NCI-H187 treated with DMSO at 0.1 percent for 48 hours (cell line): Measurements from ENCODE around the gene SIX2.

ENCODE experiments used
- DNase-seq: peaks from one replicate; lab custom pipeline; 2025; lab: John Stamatoyannopoulos, UW

The SIX2 gene

GRCh38 chr2:45018023-45018422 is 8.8 kb upstream of the SIX2 start:
- no peak for DNase-seq

DNA sequence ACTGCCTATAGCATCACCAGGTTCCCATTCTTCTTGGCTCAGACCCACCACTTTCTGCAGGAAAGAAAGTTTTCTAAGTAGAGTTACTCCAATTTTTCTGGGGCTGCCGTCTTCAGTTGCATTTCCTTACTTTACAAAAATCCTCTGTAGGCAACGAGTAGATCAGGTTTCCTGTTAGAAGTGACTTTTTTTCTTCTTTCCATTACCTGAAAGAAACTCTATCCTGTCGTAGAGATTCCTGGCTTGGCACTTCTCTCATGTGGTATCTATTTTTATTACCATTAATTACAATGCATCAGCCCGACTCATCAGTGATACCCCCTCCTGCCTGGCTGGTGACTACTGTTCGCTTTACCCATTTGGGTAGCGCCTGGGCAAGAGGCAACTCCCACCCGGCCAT is 5.6 kb upstream of the SIX2 start:
- no peak for DNase-seq

- DNase-seq: no peak
Measured at GRCh38 chr2:45014016-45014702, 4.9 kb upstream of the SIX2 start.

- DNase-seq: no peak
Measured at GRCh38 chr2:45013229-45014015, 4.2 kb upstream of the SIX2 start.

- no peak for DNase-seq
Measured at GRCh38 chr2:45012733-45013132, 3.5 kb upstream of the SIX2 start.

- DNase-seq: no peak
Measured at GRCh38 chr2:45011621-45012602, 2.7 kb upstream of the SIX2 start.

DNA sequence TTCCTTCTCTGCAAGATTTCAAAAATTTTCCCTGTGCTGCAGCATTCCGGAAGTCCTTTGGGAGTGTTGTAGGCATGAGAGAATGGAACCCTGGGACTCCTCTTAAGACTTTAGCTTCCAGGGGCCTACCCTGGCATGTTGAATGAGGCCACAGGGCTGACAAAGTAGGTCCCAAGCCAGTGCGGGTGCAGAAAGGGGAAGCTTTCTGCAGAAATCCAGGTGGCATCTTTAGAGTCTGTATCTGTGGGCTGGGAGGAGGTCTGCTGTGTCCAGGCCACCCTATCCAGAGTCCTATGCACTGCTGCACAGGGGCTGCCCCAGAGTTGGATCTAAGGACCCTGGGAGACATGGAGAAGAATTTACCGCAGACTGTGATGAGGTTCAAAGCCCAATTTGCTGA is 1.9 kb upstream of the SIX2 start:
- DNase-seq: no peak

DNA sequence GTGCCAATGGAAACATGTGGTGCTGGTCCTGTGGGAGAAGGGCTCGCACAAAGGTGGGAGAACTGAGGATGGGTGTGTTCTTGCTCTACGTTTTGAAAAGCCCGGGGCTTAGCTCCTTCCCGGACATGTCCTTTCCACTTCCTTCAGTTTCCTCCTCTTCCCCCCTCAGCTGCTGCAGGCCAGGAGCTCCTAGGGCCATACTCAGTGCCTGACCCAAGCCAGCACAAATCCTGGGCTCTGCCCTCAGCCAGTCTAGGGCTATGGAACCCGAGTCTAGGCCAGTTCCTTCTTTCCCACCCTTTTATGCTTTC is 1.4 kb upstream of the SIX2 start:
- DNase-seq: no peak

- no peak for DNase-seq
Measured at GRCh38 chr2:45009928-45010701, 863 bp upstream of the SIX2 start.

DNA sequence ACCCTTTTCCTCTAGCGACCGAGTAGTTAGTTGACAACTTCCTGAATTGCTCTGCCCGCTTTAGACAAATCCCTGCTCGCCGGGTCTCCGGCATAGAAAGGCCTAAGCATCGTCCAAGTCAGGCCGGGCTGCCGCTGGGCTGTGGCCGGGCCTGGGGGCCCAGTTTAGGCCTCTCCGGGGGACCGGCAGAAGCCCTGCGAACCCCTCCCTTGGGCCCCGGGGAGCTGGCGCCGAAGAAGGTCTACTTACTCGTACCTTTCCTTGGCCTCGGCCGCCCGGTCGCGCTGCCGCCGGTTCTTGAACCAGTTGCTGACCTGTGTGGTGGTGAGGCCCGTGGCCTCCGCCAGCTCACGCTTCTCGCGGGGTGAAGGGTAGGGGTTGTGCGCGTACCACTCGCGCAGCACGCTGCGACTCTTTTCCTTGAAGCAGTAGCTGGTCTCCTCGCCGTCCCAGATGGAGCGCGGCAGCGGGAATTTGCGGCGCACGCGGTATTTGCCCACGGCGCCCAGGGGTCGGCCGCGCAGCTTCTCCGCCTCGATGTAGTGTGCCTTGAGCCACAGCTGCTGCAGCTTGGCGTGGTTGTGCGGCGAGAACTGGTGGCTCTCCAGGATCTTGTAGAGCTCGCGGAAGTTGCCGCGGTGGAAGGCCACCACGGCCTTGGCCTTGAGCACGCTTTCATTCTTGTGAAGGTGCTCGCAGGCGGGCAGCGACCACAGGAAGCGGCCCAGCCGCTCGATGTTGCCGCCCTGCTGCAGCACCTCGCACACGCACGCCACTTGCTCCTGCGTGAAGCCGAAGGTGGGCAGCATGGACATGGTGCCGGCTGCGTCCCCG is 739 bp downstream of the SIX2 start:
- DNase-seq: no peak

DNA sequence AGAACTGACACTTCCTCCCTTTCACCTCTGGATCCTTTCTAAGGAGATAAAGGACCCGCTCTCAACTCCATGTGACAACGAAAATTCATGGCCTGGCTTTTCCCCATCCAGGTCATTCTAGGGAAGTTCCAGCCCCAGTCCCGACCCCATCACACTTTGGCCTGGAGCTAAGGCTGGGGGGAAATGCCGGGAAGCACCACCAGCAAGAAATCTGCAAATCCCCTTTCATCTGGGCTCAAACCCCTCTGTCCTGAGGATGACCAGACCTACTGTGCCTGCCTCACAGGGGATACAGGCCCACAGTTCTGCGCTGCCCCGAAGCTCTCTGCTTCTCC is 1.3 kb downstream of the SIX2 start:
- no peak for DNase-seq

GRCh38 chr2:45006942-45007287 is 2.3 kb downstream of the SIX2 start:
- no peak for DNase-seq

- DNase-seq: no peak
Measured at GRCh38 chr2:45006041-45006941, 3.0 kb downstream of the SIX2 start.

DNA sequence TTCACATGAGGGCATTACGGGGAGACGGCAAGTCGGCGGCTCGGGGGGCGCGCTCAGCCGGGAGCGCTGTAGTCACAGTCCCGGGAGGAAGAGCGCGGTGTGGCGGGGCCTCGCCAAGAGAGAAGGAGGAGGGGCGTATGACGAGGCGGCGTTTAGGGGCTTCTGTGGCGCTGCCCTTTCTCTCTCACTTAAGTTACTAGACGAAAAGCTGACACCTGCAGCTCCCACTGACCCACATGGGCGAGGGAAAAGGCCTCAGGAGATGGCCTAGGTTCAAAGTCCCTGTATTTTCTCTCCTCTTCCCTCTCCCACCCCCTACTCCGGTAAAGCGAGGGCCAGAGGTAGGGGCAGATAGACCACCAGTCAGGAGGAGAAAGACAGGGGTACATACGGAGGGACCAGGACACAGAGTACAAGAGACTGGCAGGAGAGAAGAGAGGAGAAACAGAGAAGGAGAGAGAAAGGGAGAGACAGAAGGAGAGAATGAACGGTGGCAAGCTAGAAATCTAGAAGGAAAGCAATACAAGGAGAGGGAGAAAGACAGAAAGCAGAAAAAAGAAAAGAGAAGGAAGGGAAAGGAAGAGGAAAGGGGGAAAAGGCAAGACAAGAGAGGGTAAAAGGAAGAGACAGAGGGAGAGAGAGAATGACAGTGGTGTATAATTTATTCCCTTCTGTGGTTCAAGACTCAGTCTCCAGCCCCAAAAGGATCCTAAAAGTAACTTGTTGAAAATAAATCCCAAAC is 3.8 kb downstream of the SIX2 start:
- DNase-seq: no peak

GRCh38 chr2:45004562-45005191 is 4.6 kb downstream of the SIX2 start:
- DNase-seq: no peak

DNA sequence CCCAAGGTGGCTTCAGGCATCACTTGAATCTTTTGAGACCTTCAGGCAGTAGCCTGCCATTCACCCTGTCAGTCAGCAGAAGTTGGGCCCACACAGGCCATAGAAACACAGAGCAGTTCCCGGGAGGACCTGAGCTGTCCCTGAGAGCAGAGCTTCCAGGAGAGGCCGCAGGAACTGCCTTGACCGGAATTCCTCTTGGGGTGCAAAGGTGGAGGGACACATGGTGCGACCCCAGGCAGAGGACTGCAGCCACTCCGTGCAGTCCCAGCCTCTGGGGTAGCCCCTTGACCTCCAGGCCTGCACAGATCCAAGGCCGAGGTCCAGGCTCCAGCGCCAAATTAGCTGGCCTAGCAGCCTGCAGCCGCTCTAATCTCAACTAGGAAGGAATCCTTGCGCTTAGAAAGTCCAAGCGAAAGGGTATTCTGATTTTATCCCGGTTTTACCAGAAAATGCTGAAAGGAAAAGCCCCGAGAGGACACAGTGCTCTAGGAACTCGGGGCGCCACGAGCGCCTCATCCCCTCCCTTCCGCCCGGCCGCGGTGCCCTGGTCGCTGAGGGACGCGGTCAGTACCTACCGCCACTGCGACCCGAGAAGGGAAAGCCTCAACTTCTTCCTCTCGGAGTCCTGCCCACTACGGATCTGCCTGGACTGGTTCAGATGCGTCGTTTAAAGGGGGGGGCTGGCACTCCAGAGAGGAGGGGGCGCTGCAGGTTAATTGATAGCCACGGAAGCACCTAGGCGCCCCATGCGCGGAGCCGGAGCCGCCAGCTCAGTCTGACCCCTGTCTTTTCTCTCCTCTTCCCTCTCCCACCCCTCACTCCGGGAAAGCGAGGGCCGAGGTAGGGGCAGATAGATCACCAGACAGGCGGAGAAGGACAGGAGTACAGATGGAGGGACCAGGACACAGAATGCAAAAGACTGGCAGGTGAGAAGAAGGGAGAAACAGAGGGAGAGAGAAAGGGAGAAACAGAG is 5.4 kb downstream of the SIX2 start:
- DNase-seq: no peak

DNA sequence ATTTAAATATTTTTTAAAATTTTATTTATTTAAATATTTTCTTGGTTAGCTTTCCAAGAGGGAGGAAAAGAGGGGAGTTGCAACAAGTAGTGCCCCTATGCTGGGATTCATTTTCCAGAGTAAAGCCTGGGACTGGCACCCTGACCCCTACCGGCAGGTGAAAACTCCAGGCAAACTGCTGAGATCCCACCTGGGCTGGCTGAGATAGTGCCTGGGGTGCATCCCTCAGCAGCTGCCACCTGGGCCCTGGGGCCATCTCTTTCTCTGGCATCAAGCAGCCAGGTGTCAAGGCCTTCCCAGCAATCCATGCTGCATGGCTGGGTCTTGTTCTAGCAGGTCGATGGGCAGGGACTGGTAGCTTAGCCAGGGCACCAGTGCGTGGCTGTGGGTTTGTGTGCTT is 6.6 kb downstream of the SIX2 start:
- no peak for DNase-seq

- no peak for DNase-seq
Measured at GRCh38 chr2:45001869-45002385, 7.3 kb downstream of the SIX2 start.
